B cell (primary cell): ENCODE data around the gene BEGAIN. TPM values are rescaled to one million over a fixed set of nuclear protein-coding genes. Genes with fewer than 3 reads are reported as not detected.

Experiments used
- ATAC-seq: fragments of 200-7000 bp; cut with Tn5 transposase; one replicate; pipeline ENCODE4 v1.10.0; 2021; ENCODE audit warnings: low read depth, mild to moderate bottlenecking, moderate number of reproducible peaks, moderate library complexity
- CTCF ChIA-PET: fragments of 350-600 bp; sonication (Branson Sonifier 250); formaldehyde crosslinking; loops from one replicate; lab custom pipeline; 2021; ENCODE audit warnings: antibody characterized with exemption, inconsistent platforms; lab: Charles Lee
- POLR2A ChIA-PET: fragments of 350-600 bp; sonication (Branson Sonifier 250); formaldehyde crosslinking; loops from one replicate; lab custom pipeline; 2021; ENCODE audit warnings: antibody characterized with exemption; lab: Charles Lee
- DNase-seq: peaks from one replicate; pipeline ENCODE4 v3.0.0; 2013
- H2AFZ ChIP-seq: 2 replicates; pipeline ENCODE4 v1.6.1; 2012; ENCODE audit warnings: mild to moderate bottlenecking, low read depth, low read length; ENCODE audit not compliant: insufficient read depth, poor library complexity, severe bottlenecking
- H3K27ac ChIP-seq, 2 donors: 1 replicate in 1 of 2; 2 replicates in 1 of 2; pipeline ENCODE4 v1.5.1; 2012 to 2013; ENCODE audit warnings: low read length in 2 of 2, mild to moderate bottlenecking in 2 of 2, moderate library complexity in 1 of 2
- H3K27me3 ChIP-seq, 4 experiments: fragments of 200-600 bp in 1 of 4; sonication (generic) in 1 of 4; replicated peaks in 1 of 4; 1 replicate in 2 of 4; 2 replicates in 2 of 4; pipeline versions ENCODE4 v1.6.1 to v1.7.0; 2013 to 2016; ENCODE audit warnings: low read length in 3 of 4, mild to moderate bottlenecking in 2 of 4, mixed read lengths in 1 of 4, moderate library complexity in 1 of 4; ENCODE audit not compliant: insufficient read depth in 4 of 4, control insufficient read depth in 3 of 4; ENCODE audit errors: control extremely low read depth in 1 of 4
- H3K36me3 ChIP-seq, 2 experiments: replicated peaks in 1 of 2; 1 replicate in 1 of 2; 2 replicates in 1 of 2; pipeline versions ENCODE4 v1.6.1 to v1.7.1; 2013; ENCODE audit warnings: low read length in 1 of 2; ENCODE audit not compliant: insufficient read depth in 2 of 2, control insufficient read depth in 1 of 2; ENCODE audit errors: control extremely low read depth in 1 of 2, extremely low read depth in 1 of 2
- H3K4me1 ChIP-seq, 2 donors: fragments of 200-600 bp in 1 of 2; sonication (generic) in 1 of 2; 1 replicate in 1 of 2; 2 replicates in 1 of 2; pipeline versions ENCODE4 v1.5.1 to v1.6.1; 2013 to 2017; ENCODE audit warnings: low read length in 2 of 2; ENCODE audit not compliant: control insufficient read depth in 2 of 2, insufficient read depth in 2 of 2
- H3K4me2 ChIP-seq: replicated peaks from 2 replicates; pipeline ENCODE3; 2012; ENCODE audit warnings: mild to moderate bottlenecking, low read depth, low read length; ENCODE audit not compliant: poor library complexity, severe bottlenecking
- H3K4me3 ChIP-seq, 5 experiments: fragments of 200-600 bp in 1 of 5; sonication (generic) in 1 of 5; 1 replicate in 3 of 5; 2 replicates in 2 of 5; pipeline versions ENCODE4 v1.5.1 to v1.7.0; 2011 to 2016; ENCODE audit warnings: low read length in 4 of 5, mild to moderate bottlenecking in 4 of 5, low read depth in 2 of 5, control low read depth in 1 of 5, moderate library complexity in 1 of 5; ENCODE audit not compliant: insufficient read depth in 1 of 5; ENCODE audit errors: control extremely low read depth in 1 of 5, extremely low read depth in 1 of 5
- H3K79me2 ChIP-seq: fragments of 200-600 bp; sonication (generic); one replicate; pipeline ENCODE4 v1.6.0; 2016; ENCODE audit warnings: low read length; ENCODE audit not compliant: control insufficient read depth, insufficient read depth
- H3K9ac ChIP-seq: fragments of 200-600 bp; sonication (generic); 2 replicates; pipeline ENCODE4 v1.6.1; 2017; ENCODE audit warnings: mild to moderate bottlenecking, low read length, moderate library complexity
- H3K9me3 ChIP-seq, 3 donors: one replicate each; pipeline versions ENCODE4 v1.6.1 to v1.7.1; 2013; ENCODE audit warnings: low read length in 2 of 3; ENCODE audit not compliant: control insufficient read depth in 2 of 3, insufficient read depth in 1 of 3; ENCODE audit errors: control extremely low read depth in 1 of 3
- H4K20me1 ChIP-seq: 2 replicates; pipeline ENCODE4 v1.6.0; 2012; ENCODE audit warnings: mild to moderate bottlenecking, low read length; ENCODE audit not compliant: insufficient read depth, control insufficient read depth, poor library complexity, severe bottlenecking
- H3K27ac Mint-ChIP-seq: one replicate; pipeline ENCODE4 v1.8.0; 2021; ENCODE audit warnings: mixed read lengths
- H3K27me3 Mint-ChIP-seq: one replicate; pipeline ENCODE4 v1.8.0; 2021; ENCODE audit warnings: mixed read lengths
- H3K4me1 Mint-ChIP-seq: one replicate; pipeline ENCODE4 v1.8.0; 2021; ENCODE audit warnings: mixed read lengths
- H3K4me3 Mint-ChIP-seq: one replicate; pipeline ENCODE4 v1.8.0; 2021; ENCODE audit warnings: mixed read lengths
- H3K9me3 Mint-ChIP-seq: one replicate; pipeline ENCODE4 v1.8.0; 2022; ENCODE audit warnings: mixed read lengths; ENCODE audit not compliant: insufficient read depth
- EZH2 ChIP-seq: IDR thresholded peaks from 2 replicates; pipeline ENCODE4 v1.6.1; 2012; ENCODE audit warnings: borderline replicate concordance, low read depth, mild to moderate bottlenecking, moderate library complexity, low read length; ENCODE audit not compliant: insufficient read depth, poor library complexity, severe bottlenecking
- WGBS: methylation state at CpG from one replicate; pipeline ENCODE4 v1.1.5; 2013; ENCODE audit warnings: missing lambda C conversion rate; ENCODE audit not compliant: insufficient coverage; 5-methylcytosine and 5-hydroxymethylcytosine counted together
- intact Hi-C: fragments of 100-400 bp; cut with micrococcal nuclease; formaldehyde crosslinking; loops from one replicate; pipeline ENCODE4 v1.10.0; 2022
- polyA plus RNA-seq: library from polyadenylated mRNA; depleted of rRNA; stranded (reverse); fragments of >200 nt; gene quantifications from 2 replicates; pipeline ENCODE4 v1.2.3, GENCODE V29; 2012
- total RNA-seq, 2 donors: library from RNA; stranded (reverse); fragments of 120-200 nt in 1 of 2; gene quantifications; 1 replicate in 1 of 2; 2 replicates in 1 of 2; pipeline versions ENCODE4 v1.2.3 to v1.2.4, GENCODE V29; 2013 to 2022
- TF ChIP-seq, protein P1 (sequence below): fragments of 200-600 bp; IDR thresholded peaks from one replicate; pipeline ENCODE4 v1.8.0; 2022; ENCODE audit warnings: antibody characterized with exemption, mild to moderate bottlenecking

Gene BEGAIN
- total and polyA plus RNA-seq, 2 donors (not counting 1 experiment from before 2014, with no cell fraction given), result 4.9 TPM; not detected in 1

DNA sequence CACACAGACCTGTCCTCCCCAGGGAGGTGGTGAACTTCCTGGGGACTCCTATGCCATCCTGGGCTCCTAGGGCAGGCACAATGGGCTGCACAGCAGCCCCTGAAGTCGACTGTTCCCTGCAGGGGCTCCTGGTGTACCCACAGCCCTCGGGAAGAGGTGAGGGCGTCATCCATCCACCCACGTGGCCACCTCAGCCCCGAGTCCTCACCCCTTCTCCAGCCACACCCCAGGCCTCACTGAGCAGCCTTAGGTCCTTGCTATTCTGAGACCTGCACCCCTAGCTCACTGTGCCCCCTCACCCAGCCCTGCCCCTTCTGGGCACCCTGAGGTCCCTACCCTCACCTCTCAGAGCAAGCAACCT is 38.9 kb downstream of the BEGAIN start:
- Histone ChIP-seq H3K27ac (peak overlapping the region in 1 of 2 donors; percentile 53), H3K9ac (peak overlapping the region; percentile 71), H4K20me1 (no peaks in the 10 kb centered on the region), H3K79me2 (no peaks in the 10 kb centered on the region), H2AFZ (no peak overlapping the region), H3K27me3 (no peaks in the 10 kb centered on the region), H3K9me3 (no peaks in the 10 kb centered on the region), H3K36me3 (no peaks in the 10 kb centered on the region), H3K4me3 (peak overlapping the region in 3 of 5 experiments; percentile 5 to 68 (median 40)), H3K4me1 (peaks cover 19 to 25% of the 10 kb centered on the region in 2 donors), H3K4me2 (peak overlapping the region; percentile 86)
- intact Hi-C loops, result no loop called here
- ChIA-PET CTCF (no interaction called here), POLR2A (no interaction called here)
- H3K27me3 Mint-ChIP-seq, result peaks cover 9% of the 10 kb centered on the region
- no peak overlapping the region for H3K4me3 Mint-ChIP-seq
- TF ChIP-seq, protein P1, sequence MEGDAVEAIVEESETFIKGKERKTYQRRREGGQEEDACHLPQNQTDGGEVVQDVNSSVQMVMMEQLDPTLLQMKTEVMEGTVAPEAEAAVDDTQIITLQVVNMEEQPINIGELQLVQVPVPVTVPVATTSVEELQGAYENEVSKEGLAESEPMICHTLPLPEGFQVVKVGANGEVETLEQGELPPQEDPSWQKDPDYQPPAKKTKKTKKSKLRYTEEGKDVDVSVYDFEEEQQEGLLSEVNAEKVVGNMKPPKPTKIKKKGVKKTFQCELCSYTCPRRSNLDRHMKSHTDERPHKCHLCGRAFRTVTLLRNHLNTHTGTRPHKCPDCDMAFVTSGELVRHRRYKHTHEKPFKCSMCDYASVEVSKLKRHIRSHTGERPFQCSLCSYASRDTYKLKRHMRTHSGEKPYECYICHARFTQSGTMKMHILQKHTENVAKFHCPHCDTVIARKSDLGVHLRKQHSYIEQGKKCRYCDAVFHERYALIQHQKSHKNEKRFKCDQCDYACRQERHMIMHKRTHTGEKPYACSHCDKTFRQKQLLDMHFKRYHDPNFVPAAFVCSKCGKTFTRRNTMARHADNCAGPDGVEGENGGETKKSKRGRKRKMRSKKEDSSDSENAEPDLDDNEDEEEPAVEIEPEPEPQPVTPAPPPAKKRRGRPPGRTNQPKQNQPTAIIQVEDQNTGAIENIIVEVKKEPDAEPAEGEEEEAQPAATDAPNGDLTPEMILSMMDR, result no peak
- no peak for TF ChIP-seq EZH2
- no peak overlapping the region for H3K27ac Mint-ChIP-seq
- H3K4me1 Mint-ChIP-seq, result peaks cover 10% of the 10 kb centered on the region
- 63% methylated on average over 5 of the region's 5 CpGs for WGBS
- no peak for ATAC-seq
- H3K9me3 Mint-ChIP-seq, result no peaks in the 10 kb centered on the region
- no peak for DNase-seq

DNA sequence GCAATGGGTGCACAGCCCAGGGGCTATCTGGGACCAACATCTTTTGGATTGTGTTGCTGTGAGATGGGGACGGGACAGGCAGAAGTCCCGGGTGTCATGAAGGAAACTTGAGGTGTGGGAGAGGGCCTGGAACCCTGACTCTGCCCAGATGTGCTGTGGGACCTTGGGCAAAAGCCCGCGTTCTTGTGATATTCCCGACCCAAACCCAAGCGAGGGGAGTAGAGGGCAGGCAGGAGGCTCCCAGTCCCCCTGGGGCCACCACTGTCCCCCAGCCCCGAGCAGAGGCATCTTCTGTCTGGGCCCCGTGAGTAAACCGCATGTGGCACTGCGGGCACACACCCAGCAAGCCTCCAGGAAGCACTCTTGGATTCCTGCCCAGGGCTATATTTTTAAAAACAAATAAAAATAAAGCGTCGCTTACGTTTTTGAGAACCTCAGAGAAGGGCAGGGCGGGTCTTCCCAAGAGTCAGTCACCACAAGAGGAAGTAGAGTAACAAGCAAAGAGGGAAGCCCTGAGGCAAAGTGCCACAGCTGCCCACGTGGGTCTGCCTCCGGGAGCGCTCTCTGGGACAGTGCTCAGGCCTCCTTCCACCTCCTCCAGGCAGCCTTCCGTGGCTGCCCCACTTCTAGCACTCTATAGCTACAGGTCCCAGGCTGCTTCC is 39.5 kb downstream of the BEGAIN start:
- ATAC-seq, result no peak
- peak overlapping the region; percentile 41 for H3K4me3 Mint-ChIP-seq
- Histone ChIP-seq H3K4me2 (peak overlapping the region; percentile 86), H3K79me2 (no peaks in the 10 kb centered on the region), H3K9ac (peak overlapping the region; percentile 71), H3K4me3 (peak overlapping the region in 3 of 5 experiments; percentile 5 to 80 (median 68)), H2AFZ (peak overlapping the region; percentile 84), H3K9me3 (no peaks in the 10 kb centered on the region), H3K36me3 (no peaks in the 10 kb centered on the region), H4K20me1 (no peaks in the 10 kb centered on the region), H3K27me3 (no peaks in the 10 kb centered on the region), H3K27ac (peak overlapping the region in 1 of 2 donors; percentile 53), H3K4me1 (peaks cover 19 to 25% of the 10 kb centered on the region in 2 donors)
- intact Hi-C loops, result no loop called here
- no peak overlapping the region for H3K27ac Mint-ChIP-seq
- DNase-seq, result peak; percentile 76
- 4% methylated on average over 18 of the region's 18 CpGs for WGBS
- ChIA-PET CTCF (no interaction called here), POLR2A (no interaction called here)
- H3K4me1 Mint-ChIP-seq, result peaks cover 10% of the 10 kb centered on the region
- peaks cover 9% of the 10 kb centered on the region for H3K27me3 Mint-ChIP-seq
- H3K9me3 Mint-ChIP-seq, result no peaks in the 10 kb centered on the region
- TF ChIP-seq, protein P1, result no peak
- TF ChIP-seq EZH2, result no peak
